HL-60 (cell line): ENCODE results near the gene PAX5.

Experiments used
- DNase-seq, 2 experiments: peaks; one replicate each; pipeline ENCODE4 v3.0.0-alpha.2; 2010 to 2020; ENCODE audit warnings: low read depth in 1 of 2, low spot score in 1 of 2
- H3K27ac ChIP-seq: fragments of 250-450 bp; sonication (Bioruptor Pico); replicated peaks from 2 replicates; pipeline ENCODE4 v1.5.1; 2020; ENCODE audit warnings: mild to moderate bottlenecking, moderate library complexity
- H3K27me3 ChIP-seq: fragments of 250-450 bp; sonication (Bioruptor Pico); 2 replicates; pipeline ENCODE4 v1.5.1; 2021; ENCODE audit warnings: mild to moderate bottlenecking, moderate library complexity; ENCODE audit not compliant: insufficient read depth, poor library complexity, severe bottlenecking
- H3K4me3 ChIP-seq: replicated peaks from 2 replicates; pipeline ENCODE4 v1.5.1; 2011; ENCODE audit warnings: mild to moderate bottlenecking, control low read depth, low read length; ENCODE audit not compliant: insufficient read depth
- GABPA ChIP-seq: IDR thresholded peaks from 2 replicates; pipeline ENCODE4 v1.6.1; 2012; ENCODE audit warnings: low read depth
- POLR2AphosphoS5 ChIP-seq: IDR thresholded peaks from 2 replicates; pipeline ENCODE4 v1.6.1; 2012; ENCODE audit warnings: low read depth
- SPI1 ChIP-seq: IDR thresholded peaks from 2 replicates; pipeline ENCODE4 v1.6.1; 2012; ENCODE audit warnings: low read depth, mild to moderate bottlenecking, borderline replicate concordance
- TF ChIP-seq, protein P1 (sequence below): IDR thresholded peaks from 2 replicates; pipeline ENCODE4 v1.6.1; 2012; ENCODE audit warnings: low read depth; ENCODE audit not compliant: insufficient replicate concordance
- TF ChIP-seq, protein P2 (sequence below): IDR thresholded peaks from one replicate; pipeline ENCODE4 v1.5.1; 2011; ENCODE audit warnings: low read length, control low read depth, inconsistent platforms; ENCODE audit not compliant: insufficient read depth

Gene PAX5

DNA sequence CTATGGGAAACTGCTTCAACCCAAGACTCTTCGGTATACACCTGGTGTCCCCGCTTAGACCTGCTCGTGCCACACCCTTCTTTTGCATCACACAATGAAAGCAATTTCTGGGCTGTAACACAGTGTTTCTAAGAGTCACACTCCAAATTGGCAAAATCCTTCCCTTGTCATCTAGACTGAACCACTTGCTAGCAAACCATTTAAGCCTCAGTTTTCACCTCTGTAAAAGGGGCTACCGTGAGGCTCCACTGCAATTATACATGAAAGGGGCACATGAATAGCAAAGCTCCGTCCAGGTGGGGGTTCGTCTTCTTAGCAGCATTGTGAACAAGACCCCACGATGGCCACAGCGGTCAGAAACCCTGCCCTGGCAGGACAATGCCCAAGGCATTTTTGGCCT, 166.8 kb downstream of the PAX5 start:
- Histone ChIP-seq H3K27ac (no peak overlapping the region), H3K4me3 (no peak overlapping the region), H3K27me3 (no peaks in the 10 kb centered on the region)
- no peak for TF ChIP-seq SPI1
- TF ChIP-seq, protein P1, sequence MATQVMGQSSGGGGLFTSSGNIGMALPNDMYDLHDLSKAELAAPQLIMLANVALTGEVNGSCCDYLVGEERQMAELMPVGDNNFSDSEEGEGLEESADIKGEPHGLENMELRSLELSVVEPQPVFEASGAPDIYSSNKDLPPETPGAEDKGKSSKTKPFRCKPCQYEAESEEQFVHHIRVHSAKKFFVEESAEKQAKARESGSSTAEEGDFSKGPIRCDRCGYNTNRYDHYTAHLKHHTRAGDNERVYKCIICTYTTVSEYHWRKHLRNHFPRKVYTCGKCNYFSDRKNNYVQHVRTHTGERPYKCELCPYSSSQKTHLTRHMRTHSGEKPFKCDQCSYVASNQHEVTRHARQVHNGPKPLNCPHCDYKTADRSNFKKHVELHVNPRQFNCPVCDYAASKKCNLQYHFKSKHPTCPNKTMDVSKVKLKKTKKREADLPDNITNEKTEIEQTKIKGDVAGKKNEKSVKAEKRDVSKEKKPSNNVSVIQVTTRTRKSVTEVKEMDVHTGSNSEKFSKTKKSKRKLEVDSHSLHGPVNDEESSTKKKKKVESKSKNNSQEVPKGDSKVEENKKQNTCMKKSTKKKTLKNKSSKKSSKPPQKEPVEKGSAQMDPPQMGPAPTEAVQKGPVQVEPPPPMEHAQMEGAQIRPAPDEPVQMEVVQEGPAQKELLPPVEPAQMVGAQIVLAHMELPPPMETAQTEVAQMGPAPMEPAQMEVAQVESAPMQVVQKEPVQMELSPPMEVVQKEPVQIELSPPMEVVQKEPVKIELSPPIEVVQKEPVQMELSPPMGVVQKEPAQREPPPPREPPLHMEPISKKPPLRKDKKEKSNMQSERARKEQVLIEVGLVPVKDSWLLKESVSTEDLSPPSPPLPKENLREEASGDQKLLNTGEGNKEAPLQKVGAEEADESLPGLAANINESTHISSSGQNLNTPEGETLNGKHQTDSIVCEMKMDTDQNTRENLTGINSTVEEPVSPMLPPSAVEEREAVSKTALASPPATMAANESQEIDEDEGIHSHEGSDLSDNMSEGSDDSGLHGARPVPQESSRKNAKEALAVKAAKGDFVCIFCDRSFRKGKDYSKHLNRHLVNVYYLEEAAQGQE = no peak
- TF ChIP-seq, protein P2, sequence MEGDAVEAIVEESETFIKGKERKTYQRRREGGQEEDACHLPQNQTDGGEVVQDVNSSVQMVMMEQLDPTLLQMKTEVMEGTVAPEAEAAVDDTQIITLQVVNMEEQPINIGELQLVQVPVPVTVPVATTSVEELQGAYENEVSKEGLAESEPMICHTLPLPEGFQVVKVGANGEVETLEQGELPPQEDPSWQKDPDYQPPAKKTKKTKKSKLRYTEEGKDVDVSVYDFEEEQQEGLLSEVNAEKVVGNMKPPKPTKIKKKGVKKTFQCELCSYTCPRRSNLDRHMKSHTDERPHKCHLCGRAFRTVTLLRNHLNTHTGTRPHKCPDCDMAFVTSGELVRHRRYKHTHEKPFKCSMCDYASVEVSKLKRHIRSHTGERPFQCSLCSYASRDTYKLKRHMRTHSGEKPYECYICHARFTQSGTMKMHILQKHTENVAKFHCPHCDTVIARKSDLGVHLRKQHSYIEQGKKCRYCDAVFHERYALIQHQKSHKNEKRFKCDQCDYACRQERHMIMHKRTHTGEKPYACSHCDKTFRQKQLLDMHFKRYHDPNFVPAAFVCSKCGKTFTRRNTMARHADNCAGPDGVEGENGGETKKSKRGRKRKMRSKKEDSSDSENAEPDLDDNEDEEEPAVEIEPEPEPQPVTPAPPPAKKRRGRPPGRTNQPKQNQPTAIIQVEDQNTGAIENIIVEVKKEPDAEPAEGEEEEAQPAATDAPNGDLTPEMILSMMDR = no peak
- no peak for TF ChIP-seq GABPA
- TF ChIP-seq POLR2AphosphoS5 = no peak
- no peak for DNase-seq

DNA sequence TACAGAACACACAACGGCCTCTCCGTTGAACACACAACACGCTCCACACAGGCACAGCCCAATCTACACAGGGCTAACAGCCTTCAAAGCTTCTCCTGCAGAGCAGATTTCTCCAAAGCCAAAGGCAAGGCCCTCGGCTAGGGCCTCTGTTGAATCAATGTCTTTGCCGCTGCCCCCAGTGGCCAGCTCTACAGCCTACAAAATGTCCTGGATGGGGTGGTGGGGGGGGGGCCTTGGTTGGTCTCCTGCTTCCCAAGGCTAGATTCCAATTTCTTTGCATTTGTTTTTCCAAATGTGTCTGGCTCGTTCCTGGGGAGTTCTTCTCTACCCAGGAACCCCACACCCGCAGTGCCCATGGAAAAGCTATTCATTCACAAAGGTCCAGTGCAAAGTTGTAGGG, 167.2 kb downstream of the PAX5 start:
- TF ChIP-seq, protein P2 = no peak
- TF ChIP-seq SPI1 (no peak), POLR2AphosphoS5 (no peak), GABPA (no peak)
- TF ChIP-seq, protein P1 = no peak
- no peak for DNase-seq
- Histone ChIP-seq H3K4me3 (no peak overlapping the region), H3K27me3 (no peaks in the 10 kb centered on the region), H3K27ac (no peak overlapping the region)

GRCh38 chr9:36865731-36866635, 168.1 kb downstream of the PAX5 start:
- Histone ChIP-seq H3K27ac (no peak overlapping the region), H3K27me3 (no peaks in the 10 kb centered on the region), H3K4me3 (no peak overlapping the region)
- TF ChIP-seq, protein P2 = no peak
- TF ChIP-seq POLR2AphosphoS5 (no peak), GABPA (no peak), SPI1 (no peak)
- TF ChIP-seq, protein P1 = no peak
- DNase-seq = no peak
